Esophagus muscularis mucosa (tissue), 3 donors: ENCODE data around the gene SH3RF2.
"Not testable (repeated sequence)": the region's sequence is repeated elsewhere in the genome, so short reads cannot be mapped to it uniquely, and the experiment has no call there.

Experiments used
- CTCF ChIP-seq, 3 experiments: fragments of 200-600 bp in 2 of 3; fragments of 450-650 bp in 1 of 3; sonication (generic) in 2 of 3; IDR thresholded peaks; one replicate each; pipeline ENCODE4 v1.5.1; 2017 to 2019; ENCODE audit warnings: antibody characterized with exemption in 3 of 3, mild to moderate bottlenecking in 2 of 3, moderate library complexity in 1 of 3
- POLR2AphosphoS5 ChIP-seq, 2 donors: sonication (generic); formaldehyde crosslinking; IDR thresholded peaks; one replicate each; pipeline ENCODE4 v1.6.1; 2017; ENCODE audit warnings: antibody characterized with exemption in 2 of 2

GRCh38 chr5:145891378-145891777 is 45.0 kb upstream of the SH3RF2 start:
- not testable (repeated sequence) for TF ChIP-seq CTCF, POLR2AphosphoS5 (IDR thresholded peaks at IDR 0.05)
